Measurements from ENCODE around the gene EFEMP1. TPM values are rescaled to one million over a fixed set of nuclear protein-coding genes. Genes with fewer than 3 reads are reported as not detected.
"Not testable (repeated sequence)": the region's sequence is repeated elsewhere in the genome, so short reads cannot be mapped to it uniquely, and the experiment has no call there.

Gene EFEMP1
- total and polyA plus RNA-seq, 2 of the 13 experiments (the other 11 are each of a cell fraction or from before 2014, with no cell fraction given): not detected

GRCh38 chr2:55837073-55837472, 86.5 kb downstream of the EFEMP1 start (continued):
- TF ChIP-seq ZNF281 (CRISPR knock-in tag; IDR thresholded peaks at IDR 0.05; ENCODE audit: borderline replicate concordance): peak; percentile 96
- peak; percentile 37; the same call in 1 of the 2 replicates for TF ChIP-seq ELF3 (CRISPR knock-in tag; IDR thresholded peaks at IDR 0.05)

- intact Hi-C loops (cut with micrococcal nuclease; ENCODE audit: unreplicated experiment); in situ Hi-C loops (cut with HindIII; ENCODE audit: extremely low pct_ligation_motif_present, low pct_unique_long_range_greater_than_20kb); FAIRE-seq: not testable (repeated sequence)
Observed at GRCh38 chr2:55831671-55832410, 91.7 kb downstream of the EFEMP1 start.

More at GRCh38 chr2:55831671-55832410, 91.7 kb downstream of the EFEMP1 start:
- H3K36me3 ChIP-seq (replicated peaks in 1 of 2; ENCODE audit: control insufficient read depth in 1 of 2, insufficient read depth in 2 of 2, low read length in 2 of 2); H3K9ac ChIP-seq (ENCODE audit: insufficient read depth, low read depth, low read length); H3K4me2 ChIP-seq (ENCODE audit: low read depth, low read length); H3K9me3 ChIP-seq (ENCODE audit: low read length); DNase-seq (ENCODE audit: low spot score); H3K4me1 ChIP-seq (ENCODE audit: insufficient read depth, low read length); POLR2A ChIA-PET; ATAC-seq; H3K4me3 ChIP-seq (replicated peaks in 1 of 3; ENCODE audit: insufficient read depth in 1 of 3, low read depth in 2 of 3, low read length in 3 of 3); H2AFZ ChIP-seq (ENCODE audit: low read length); H3K27ac ChIP-seq (ENCODE audit: extremely low read length, insufficient read depth, low read length); CTCF ChIA-PET (ENCODE audit: low intra/inter-chr PET ratio, low total read pairs); H3K27me3 ChIP-seq (ENCODE audit: control insufficient read depth in 1 of 2, insufficient read depth in 2 of 2, low read length in 2 of 2); H4K20me1 ChIP-seq (ENCODE audit: insufficient read depth, low read length); H3K79me2 ChIP-seq (ENCODE audit: insufficient read depth, low read length); BruUV-seq (replicated peaks): not testable (repeated sequence)
- WGBS (ENCODE audit: low lambda C conversion rate): 1% methylated on average over 2 of the region's 2 CpGs
